HG03520 (cell line): ENCODE measurements around the gene DEPP1.

Experiments used
- ATAC-seq: cut with Tn5 transposase; IDR thresholded peaks from one replicate; pipeline ENCODE4 v1.9.1; 2021; ENCODE audit warnings: mild to moderate bottlenecking, moderate library complexity; ENCODE audit not compliant: unreplicated experiment

The DEPP1 gene

DNA sequence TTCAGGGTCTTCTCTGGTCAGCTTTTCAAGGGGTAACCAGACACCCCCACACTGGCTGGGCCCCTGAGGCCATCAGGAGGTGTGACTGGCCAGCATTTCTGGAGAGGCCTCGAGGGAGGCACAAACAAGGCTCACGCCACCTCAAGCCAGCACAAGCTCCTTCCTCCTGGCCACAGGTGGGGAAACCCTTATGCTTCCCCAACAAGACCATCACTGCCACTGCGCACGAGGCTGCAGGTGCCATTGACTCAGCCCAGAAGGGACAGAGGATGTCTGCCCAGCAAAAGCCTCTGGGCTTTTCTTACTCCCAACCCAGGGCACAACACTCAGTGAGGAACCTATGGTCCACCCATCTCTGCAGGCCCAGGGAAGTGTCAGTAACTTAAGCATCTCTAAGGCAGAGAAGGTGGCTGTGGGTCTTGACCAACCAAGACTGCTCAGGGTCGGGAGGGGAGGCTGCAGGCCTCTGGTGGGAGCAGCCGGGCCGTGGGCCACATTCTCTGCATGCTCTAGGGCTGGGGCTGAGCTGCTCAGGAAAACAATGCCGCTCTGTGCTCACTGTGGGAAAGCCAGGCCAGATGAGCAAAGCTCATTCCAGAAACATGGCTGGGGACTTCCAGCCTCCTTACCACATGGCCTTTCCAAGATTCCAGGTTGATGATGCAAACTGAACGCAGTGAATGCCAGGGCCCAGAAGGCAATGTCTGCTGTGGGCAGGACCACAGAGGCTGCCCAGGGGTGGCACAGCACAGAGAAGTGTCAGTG, 43.2 kb downstream of the DEPP1 start:
- no peak for ATAC-seq

DNA sequence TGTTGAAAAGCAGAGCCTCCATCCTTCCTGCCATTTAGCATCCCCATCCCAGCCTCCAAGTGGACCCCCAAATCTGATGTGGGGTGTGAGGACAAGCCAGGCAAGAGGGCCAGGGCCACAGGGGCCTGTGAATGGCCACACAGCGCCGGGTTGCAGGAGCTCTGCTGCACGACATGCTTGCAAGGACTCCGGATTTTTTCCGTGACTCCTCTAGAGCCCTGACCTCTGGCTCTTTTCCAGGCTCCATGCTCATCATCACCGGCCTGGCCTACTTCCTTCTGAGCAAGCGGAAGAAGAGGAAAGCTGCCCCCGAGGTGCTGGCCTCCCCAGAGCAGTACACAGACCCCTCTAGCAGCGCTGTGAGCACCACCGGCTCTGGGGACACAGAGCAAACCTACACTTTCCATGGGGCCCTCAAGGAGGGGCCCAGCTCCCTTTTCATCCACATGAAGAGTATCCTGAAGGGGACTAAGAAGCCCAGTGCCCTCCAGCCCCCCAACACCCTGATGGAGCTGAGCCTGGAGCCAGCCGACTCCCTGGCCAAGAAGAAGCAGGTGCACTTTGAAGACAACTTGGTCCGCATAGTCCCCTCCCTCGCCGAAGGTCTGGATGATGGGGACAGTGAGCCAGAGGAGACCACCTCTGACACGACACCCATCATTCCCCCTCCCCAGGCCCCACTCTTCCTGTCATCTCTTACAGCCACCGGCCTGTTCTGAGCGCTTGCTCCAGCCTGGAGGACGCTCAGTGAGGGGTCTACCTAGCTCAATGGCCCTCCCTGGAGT, 44.0 kb downstream of the DEPP1 start:
- no peak for ATAC-seq

DNA sequence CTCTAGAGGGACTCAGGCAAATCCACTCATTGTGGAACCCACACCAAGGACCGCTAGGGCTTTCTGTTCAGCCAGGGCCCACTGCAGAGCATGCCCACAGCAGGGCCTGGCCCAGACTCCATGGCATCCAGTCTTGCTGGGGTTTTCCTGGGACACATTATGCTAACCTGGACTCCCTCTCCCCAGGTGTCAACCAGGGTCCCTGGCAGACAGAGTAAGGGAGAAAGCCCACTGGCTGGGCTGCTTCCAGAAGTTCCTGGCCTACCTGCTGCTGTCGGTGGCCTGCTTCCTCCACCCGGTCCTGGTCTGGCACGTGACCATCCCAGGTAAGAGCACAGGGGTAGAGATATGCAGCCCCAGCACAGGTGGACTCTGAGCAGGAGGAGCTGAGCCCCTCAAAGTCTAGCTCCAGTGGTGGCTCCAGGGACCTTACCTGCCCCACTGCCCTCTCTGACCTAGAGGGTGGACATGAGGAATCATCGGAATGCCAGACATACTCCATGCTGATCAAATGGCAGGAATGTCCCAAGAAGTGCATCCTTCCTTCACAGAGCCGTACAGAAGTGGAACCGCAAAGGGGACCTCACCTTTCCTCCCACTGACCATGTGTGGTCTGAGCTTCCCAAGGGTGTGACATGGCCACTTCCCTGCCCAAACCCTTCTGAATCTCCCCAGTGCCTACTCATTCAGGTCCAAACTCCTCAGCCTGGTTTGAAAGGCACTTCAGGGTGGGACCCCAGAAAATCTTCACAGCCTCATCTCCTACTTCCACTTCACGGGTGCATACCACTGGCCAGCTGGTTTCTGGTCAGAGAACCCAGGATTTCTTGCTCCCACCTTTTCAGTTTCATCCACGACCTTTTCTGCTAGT, 44.9 kb downstream of the DEPP1 start:
- ATAC-seq, result no peak

DNA sequence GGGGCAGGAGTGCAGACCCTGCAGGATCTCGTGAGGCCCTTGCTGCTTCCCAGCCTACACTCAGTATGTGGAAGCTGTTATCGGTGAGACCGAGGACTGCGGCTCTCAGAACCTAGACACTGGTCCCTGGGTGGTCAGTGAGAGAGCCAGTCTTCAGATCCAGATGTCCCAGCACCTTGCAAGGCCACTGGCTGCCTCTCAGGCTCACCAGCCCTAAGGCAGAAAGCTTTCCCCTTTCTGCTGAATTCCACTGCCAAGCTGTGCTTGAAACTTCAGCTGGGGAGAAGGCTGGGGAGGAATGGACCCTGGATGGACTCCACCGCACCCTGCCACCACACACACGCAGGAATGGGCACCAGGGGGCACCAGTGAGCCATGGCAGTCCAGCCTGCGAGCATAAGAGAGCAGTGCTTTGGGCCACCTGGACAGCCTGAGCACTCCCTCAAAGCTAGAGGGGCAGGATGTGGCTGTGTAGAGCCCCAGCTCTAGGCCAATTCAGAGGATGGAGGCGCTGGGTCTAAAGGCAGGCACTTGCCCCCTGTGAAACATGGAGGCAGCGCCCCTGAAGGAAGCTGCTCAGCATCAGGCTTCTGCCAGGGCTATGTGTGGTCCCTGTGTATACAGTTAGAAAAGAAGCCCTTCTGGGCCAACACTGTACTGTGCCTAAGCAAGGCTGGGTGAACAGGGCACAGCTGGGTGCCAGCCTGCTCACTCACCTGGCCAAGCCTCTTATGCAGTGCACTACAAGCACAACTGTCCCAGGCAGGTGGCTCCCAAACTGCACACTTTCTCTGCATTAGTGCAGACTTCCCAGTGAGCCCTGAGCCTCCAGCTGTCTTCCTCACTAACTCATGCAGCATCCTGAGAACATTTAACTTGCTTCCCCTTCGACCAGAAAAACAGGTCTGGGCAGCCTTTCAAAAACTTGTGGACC, 45.8 kb downstream of the DEPP1 start:
- ATAC-seq, result peak; percentile 92

DNA sequence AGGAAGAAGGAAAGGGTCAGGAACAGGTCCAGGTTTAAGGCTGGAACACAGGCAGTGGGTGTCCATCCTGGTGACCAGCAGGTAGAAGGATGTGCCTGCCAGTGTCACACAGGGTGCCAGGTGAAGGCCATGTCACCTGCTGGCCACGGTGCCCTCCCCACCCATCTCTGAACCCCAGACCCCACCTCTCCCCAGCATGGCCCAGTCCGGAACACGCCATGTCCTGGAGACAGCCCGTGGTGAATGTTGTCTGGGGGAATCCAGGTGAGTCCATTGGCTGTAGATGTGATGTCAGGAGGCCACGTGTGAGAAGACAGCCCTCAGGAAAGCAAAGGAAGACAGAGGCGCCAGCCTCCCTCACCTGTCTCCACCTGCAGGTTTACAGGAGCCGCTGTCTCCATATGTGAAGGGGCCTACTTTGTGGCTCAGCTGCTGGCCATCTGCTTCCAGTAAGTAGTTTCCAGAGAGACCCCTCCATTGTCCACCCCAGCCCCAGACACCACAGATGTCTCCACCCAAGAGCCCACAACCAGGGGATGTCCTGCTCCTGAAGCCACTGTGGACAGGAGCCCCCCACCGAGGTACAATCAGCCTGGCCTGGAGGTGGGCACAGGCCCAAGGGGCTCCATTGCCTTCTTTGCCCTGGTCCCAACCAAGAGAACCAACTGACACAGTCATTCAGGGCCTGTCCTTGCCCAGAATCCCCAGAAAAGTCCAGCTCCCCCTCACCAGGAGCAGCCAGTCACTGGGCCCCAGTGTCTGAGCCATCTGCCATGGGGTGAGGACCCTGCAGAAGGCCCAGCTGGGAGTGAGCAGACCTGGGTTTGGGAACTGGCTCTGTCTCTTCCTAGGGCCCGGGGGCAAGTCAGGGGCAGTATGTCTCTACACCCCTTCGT, 46.7 kb downstream of the DEPP1 start:
- no peak for ATAC-seq

DNA sequence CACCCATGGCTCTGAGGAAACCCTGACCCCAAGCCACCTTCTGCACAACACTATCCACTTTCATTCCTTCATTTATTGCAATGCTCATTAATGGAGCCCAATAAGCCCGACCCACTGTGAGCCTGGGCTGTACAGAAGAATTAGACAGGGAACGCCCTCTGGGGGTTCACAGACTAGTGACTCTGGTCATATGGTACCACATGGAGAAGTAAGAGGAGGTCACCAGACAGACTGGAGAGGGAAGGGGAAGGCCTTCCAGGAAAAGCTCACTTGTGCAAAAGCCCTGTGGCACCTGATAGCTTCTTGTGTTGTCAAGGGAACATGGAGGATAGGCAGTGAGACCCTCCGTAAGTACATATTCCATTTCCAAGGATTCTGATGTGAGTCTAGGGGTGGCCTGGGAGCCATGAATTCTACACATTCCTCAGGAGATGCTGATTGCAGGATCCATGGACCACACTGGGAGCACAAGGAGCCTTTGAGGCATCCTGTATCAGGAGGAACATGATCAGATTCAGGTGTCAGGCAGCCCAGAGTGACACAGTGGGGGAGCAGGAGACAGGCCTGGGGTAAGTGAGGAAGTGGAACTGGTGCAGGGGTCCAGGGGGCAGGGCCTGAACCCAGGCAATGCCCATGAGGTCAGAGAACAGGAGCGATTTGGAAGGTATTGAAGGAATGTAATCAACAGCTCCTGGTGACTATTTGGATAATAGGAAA, 47.5 kb downstream of the DEPP1 start:
- ATAC-seq, result no peak

DNA sequence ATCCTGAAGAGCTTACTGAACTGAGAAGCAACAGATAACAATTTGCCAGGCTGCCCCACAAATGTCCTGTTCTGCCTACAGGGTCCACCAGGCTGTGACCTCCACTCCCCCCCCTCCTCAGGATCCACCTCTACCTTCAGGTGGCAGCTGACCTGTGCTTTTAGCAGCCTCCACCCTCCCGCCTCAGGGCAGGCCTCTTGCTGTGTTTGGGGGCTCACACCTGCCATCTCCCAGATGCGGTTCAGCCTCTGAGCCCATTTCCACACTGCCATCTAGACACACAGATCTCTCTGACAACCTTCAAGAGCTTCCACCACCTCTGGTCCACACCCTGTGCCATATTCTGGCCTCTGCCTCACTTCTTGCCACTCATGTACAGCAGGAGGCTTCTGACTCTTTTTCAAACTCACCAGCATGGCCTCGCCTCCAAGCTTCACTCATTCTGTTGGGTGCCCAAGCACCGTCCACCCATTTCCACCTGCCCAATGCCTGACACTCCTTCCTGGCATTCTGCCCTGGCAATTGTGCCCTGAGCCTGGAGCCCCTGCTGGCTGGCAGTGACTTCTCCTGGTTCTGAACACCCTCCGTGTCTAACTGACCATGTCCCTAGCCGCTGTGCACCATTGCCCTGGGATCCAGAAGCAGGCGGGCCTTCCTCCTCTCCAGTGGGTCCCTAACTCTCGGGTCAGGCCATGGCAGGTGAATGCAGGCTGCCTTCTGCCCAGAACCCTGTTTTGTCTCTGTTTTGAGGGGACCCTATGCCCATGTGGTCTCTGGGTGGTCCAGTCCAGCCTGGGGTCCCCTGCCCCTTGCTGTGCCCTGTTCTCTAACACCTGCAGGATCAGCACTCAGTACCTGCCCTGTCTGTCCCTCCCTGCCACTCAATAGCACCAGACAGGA, 49.0 kb downstream of the DEPP1 start:
- ATAC-seq, result no peak

DNA sequence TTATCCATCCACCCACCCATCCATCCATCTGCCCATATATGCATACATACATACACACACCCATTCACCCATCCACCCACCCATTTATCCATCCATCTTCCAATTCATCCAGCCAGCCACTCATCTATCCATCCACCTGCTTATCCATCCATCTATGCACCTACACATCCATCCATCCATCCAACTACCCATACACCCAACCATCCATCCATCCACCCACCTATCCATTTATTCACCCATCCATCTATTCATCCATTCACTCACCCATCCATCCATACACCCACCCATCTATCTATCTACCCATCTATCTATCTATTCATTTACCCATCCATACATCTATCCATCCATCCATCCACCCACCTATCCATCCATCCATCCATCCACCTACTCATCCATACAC, 50.1 kb downstream of the DEPP1 start:
- ATAC-seq, result no peak

DNA sequence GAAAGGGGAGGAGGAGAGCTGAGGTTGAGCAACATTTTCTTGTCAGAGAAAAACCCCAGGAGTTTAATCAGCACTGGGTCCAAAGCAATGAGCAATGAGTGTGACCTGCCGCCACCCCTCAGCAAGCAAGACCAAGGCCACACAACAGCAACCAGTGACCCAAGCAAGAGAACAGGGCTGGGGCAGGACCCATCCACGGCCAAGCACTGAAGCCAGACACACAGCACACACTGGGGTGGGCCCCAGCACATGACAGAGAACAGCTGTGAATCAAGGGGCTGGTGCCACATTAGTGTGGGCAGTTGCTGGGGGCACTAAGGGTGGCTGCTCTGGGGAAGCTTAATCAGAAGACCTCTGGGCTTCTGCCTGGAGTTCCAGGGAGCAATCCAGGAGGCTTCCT, 51.3 kb downstream of the DEPP1 start:
- no peak for ATAC-seq

DNA sequence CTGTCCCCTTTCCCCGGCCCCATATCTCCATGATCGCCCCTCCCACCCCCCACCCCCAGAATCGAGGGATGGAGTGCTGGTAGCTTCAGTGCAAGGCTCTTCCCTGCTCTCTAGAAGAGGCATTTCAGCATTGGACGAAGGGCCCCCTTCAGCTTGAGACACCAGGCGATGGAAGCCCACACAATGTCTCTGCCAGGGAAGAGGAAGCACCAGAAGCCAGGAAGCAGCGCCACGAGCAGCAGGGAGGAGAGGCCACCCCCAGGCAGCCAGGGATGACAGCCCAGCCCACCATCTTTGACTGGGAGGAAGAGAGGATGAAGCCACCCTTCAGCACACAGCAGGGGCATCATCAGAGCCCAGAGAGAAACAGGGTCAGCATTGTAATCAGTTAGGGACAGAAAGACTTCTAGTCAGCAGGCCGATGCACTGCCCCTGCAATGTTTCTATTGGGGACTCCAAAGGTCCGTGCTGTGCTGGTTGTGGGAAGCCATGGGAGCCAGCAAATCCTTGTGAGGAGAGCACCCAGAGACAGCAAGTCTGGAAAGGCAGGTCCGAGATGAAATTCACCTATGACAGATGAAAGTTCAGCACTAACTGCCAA, 51.8 kb downstream of the DEPP1 start:
- no peak for ATAC-seq
